NCI-H2227 (cell line): ENCODE data around the gene MRGPRX3.
"Not testable (repeated sequence)": the region's sequence is repeated elsewhere in the genome, so short reads cannot be mapped to it uniquely, and the experiment has no call there.

Source experiments
- DNase-seq: peaks from one replicate; lab custom pipeline; 2025; ENCODE audit not compliant: unreplicated experiment; lab: John Stamatoyannopoulos, UW

Gene MRGPRX3

GRCh38 chr11:18132341-18132740, at the start of gene MRGPRX3:
Gene MRGPRX3, plus strand, starts transcription at chr11:18132571. Its CDS starts 4,632 bp downstream, at chr11:18137203.
- no peak for DNase-seq

GRCh38 chr11:18088366-18088765, 44.0 kb upstream of the MRGPRX3 start:
- no peak for DNase-seq

- no peak for DNase-seq
Observed at GRCh38 chr11:18088966-18089365, 43.4 kb upstream of the MRGPRX3 start.

GRCh38 chr11:18091731-18092130, 40.6 kb upstream of the MRGPRX3 start:
- no peak for DNase-seq

GRCh38 chr11:18093959-18094358, 38.4 kb upstream of the MRGPRX3 start:
- DNase-seq: no peak

GRCh38 chr11:18100926-18101656, 31.3 kb upstream of the MRGPRX3 start:
- no peak for DNase-seq

GRCh38 chr11:18105086-18105801, 27.1 kb upstream of the MRGPRX3 start:
- peak; percentile 20 for DNase-seq

GRCh38 chr11:18105802-18106574, 26.4 kb upstream of the MRGPRX3 start, which contains the start of gene SAAL1:
Gene SAAL1, minus strand, starts transcription at chr11:18106082. Its CDS starts 41 bp downstream, at chr11:18106041.
- DNase-seq: peak; percentile 94

GRCh38 chr11:18106688-18107087, 25.7 kb upstream of the MRGPRX3 start:
- DNase-seq: no peak

GRCh38 chr11:18108254-18108653, 24.1 kb upstream of the MRGPRX3 start:
- no peak for DNase-seq

- no peak for DNase-seq
Observed at GRCh38 chr11:18111005-18111404, 21.4 kb upstream of the MRGPRX3 start.

GRCh38 chr11:18115360-18116127, 16.8 kb upstream of the MRGPRX3 start:
- DNase-seq: peak; percentile 88

- DNase-seq: not testable (repeated sequence)
Observed at GRCh38 chr11:18121331-18121828, 11.0 kb upstream of the MRGPRX3 start.

- not testable (repeated sequence) for DNase-seq
Observed at GRCh38 chr11:18131115-18131514, 1.3 kb upstream of the MRGPRX3 start.

GRCh38 chr11:18135308-18135707, 2.9 kb downstream of the MRGPRX3 start:
- no peak for DNase-seq

- DNase-seq: no peak
Observed at GRCh38 chr11:18137186-18137800, 4.9 kb downstream of the MRGPRX3 start.

- no peak for DNase-seq
Observed at GRCh38 chr11:18140145-18140544, 7.8 kb downstream of the MRGPRX3 start.

GRCh38 chr11:18144243-18144642, 11.9 kb downstream of the MRGPRX3 start:
- no peak for DNase-seq

GRCh38 chr11:18145025-18145424, 12.7 kb downstream of the MRGPRX3 start:
- DNase-seq: no peak

GRCh38 chr11:18145837-18146236, 13.5 kb downstream of the MRGPRX3 start:
- no peak for DNase-seq
